ENCODE results near the gene RNF212. TPM values are rescaled to one million over a fixed set of nuclear protein-coding genes. Genes with fewer than 3 reads are reported as not detected.

The RNF212 gene
- total RNA-seq, 1 donor from 2014 or later, result 8.1 TPM

DNA sequence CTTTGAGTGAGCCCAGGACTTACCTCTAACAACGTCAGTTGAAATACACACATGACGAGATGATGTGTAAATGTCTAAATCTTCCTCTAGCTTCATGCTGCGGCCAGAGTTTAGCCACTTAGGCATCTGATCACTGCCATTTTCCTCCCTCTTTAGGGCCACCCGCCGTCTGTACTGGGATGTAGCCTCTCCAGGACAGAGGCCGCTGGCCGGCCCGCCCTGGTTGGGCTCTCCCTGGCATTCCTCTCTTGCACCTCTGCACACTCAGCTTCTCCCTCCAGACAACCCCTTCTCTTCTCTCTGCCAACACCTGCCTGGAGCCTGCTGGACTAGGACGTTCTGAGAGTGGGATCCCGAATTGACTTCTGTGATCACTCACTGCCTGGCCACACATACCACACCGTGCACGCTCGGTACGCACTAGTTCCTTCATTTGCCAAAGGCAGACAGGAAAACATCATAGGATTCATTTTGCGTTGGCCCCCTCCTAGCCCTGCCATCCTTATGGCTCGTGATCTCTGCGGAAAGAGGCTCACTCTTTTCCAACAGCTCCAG, 33.6 kb downstream of the RNF212 start:
- H3K4me3 ChIP-seq (ENCODE audit: low read depth, low read length), result no peak overlapping the region
- no peak for DNase-seq (ENCODE audit: low read depth)
- TF ChIP-seq, protein P1, sequence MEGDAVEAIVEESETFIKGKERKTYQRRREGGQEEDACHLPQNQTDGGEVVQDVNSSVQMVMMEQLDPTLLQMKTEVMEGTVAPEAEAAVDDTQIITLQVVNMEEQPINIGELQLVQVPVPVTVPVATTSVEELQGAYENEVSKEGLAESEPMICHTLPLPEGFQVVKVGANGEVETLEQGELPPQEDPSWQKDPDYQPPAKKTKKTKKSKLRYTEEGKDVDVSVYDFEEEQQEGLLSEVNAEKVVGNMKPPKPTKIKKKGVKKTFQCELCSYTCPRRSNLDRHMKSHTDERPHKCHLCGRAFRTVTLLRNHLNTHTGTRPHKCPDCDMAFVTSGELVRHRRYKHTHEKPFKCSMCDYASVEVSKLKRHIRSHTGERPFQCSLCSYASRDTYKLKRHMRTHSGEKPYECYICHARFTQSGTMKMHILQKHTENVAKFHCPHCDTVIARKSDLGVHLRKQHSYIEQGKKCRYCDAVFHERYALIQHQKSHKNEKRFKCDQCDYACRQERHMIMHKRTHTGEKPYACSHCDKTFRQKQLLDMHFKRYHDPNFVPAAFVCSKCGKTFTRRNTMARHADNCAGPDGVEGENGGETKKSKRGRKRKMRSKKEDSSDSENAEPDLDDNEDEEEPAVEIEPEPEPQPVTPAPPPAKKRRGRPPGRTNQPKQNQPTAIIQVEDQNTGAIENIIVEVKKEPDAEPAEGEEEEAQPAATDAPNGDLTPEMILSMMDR (conservative IDR thresholded peaks at IDR 0.05; ENCODE audit: low read depth, low read length), result no peak

- TF ChIP-seq, protein P1 (conservative IDR thresholded peaks at IDR 0.05; ENCODE audit: low read depth, low read length), result no peak
Observed at GRCh38 chr4:1078490-1078889, 34.9 kb downstream of the RNF212 start.

GRCh38 chr4:1077711-1078477, 35.5 kb downstream of the RNF212 start:
- no peak overlapping the region for H3K4me3 ChIP-seq (ENCODE audit: low read depth, low read length)
- DNase-seq (ENCODE audit: low read depth), result no peak
- TF ChIP-seq, protein P1 (conservative IDR thresholded peaks at IDR 0.05; ENCODE audit: low read depth, low read length), result no peak

More at GRCh38 chr4:1078490-1078889, 34.9 kb downstream of the RNF212 start:
- no peak overlapping the region for H3K4me3 ChIP-seq (ENCODE audit: low read depth, low read length)
- no peak for DNase-seq (ENCODE audit: low read depth)

GRCh38 chr4:1075809-1076699, 37.3 kb downstream of the RNF212 start:
- TF ChIP-seq, protein P1 (conservative IDR thresholded peaks at IDR 0.05; ENCODE audit: low read depth, low read length), result no peak
- no peak for DNase-seq (ENCODE audit: low read depth)
- no peak overlapping the region for H3K4me3 ChIP-seq (ENCODE audit: low read depth, low read length)

DNA sequence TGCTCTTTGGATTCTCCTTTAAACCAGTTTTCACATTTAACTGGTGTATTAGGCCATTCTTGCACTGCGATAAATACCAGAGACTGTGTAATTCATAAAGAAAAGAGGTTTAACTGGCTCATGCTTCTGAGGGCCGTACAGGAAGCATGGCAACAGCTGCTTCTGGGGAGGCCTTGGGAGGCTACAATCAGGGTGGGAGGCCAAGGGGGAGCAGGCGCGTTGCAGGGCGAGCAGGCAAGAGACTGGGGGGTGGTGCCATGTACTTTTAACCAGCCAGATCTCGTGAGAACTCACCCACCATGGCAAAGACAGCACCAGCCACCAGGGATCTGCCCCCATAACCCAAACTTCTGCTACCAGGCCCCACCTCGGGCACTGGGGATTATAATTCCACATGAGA, 38.1 kb downstream of the RNF212 start:
- TF ChIP-seq, protein P1 (conservative IDR thresholded peaks at IDR 0.05; ENCODE audit: low read depth, low read length), result no peak
- H3K4me3 ChIP-seq (ENCODE audit: low read depth, low read length), result no peak overlapping the region
- no peak for DNase-seq (ENCODE audit: low read depth)

DNA sequence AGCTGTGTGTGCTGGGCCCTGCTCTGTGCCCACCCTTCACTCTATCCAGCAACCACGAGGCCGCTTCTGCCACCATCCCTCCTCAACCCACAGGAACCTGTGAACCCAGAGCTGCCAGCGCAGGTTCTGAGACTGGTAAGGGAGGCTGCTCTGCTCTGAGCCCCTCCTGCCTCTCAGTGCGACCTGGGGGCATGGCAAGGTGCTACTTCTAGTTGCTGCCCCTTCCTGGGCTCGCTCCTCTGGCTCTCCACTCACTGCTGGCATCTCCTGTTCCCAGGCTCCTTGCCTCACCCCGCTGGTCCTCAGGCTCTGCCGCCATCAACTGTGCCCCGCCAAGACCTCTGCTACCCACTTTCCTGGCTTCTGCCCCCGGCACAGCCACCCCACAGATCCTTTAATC, 39.3 kb downstream of the RNF212 start:
- TF ChIP-seq, protein P1 (conservative IDR thresholded peaks at IDR 0.05; ENCODE audit: low read depth, low read length), result no peak
- H3K4me3 ChIP-seq (ENCODE audit: low read depth, low read length), result no peak overlapping the region
- no peak for DNase-seq (ENCODE audit: low read depth)
